Fibroblast of lung (primary cell): Measurements from ENCODE around the gene ZNF559. TPM values are rescaled to one million over a fixed set of nuclear protein-coding genes. Genes with fewer than 3 reads are reported as not detected.

Experiments
- DNase-seq, 2 donors: peaks; one replicate each; pipeline versions ENCODE4 v3.0.0 to v3.0.0-alpha.2; 2010; ENCODE audit warnings: low read depth in 2 of 2
- H2AFZ ChIP-seq: 2 replicates; pipeline ENCODE4 v1.5.1; 2012; ENCODE audit warnings: low read length, control low read depth, inconsistent platforms
- H3K27ac ChIP-seq: 2 replicates; pipeline ENCODE4 v1.5.1; 2011; ENCODE audit warnings: low read length, control low read depth; ENCODE audit not compliant: insufficient read depth
- H3K27me3 ChIP-seq: 2 replicates; pipeline ENCODE4 v1.5.1; 2011; ENCODE audit warnings: mild to moderate bottlenecking, low read length; ENCODE audit not compliant: control insufficient read depth, insufficient read depth
- H3K36me3 ChIP-seq: 2 replicates; pipeline ENCODE4 v1.5.1; 2011; ENCODE audit warnings: low read length; ENCODE audit not compliant: control insufficient read depth, insufficient read depth
- H3K4me1 ChIP-seq: 2 replicates; pipeline ENCODE4 v1.5.1; 2011; ENCODE audit warnings: low read length; ENCODE audit not compliant: control insufficient read depth, insufficient read depth; ENCODE audit errors: extremely low read depth
- H3K4me2 ChIP-seq: 2 replicates; pipeline ENCODE4 v1.5.1; 2011; ENCODE audit warnings: low read length, control low read depth; ENCODE audit not compliant: insufficient read depth; ENCODE audit errors: extremely low read depth
- H3K4me3 ChIP-seq, 4 experiments: fragments of 200-600 bp in 1 of 4; sonication (generic) in 1 of 4; replicated peaks in 1 of 4; 2 replicates each; pipeline ENCODE4 v1.5.1; 2011 to 2016; ENCODE audit warnings: low read length in 4 of 4, low read depth in 3 of 4, mild to moderate bottlenecking in 3 of 4, control low read depth in 2 of 4, inconsistent platforms in 1 of 4, mixed read lengths in 1 of 4; ENCODE audit not compliant: insufficient read depth in 1 of 4; ENCODE audit errors: control extremely low read depth in 1 of 4
- H3K79me2 ChIP-seq: 2 replicates; pipeline ENCODE4 v1.5.1; 2012; ENCODE audit warnings: mild to moderate bottlenecking, low read length, inconsistent platforms; ENCODE audit not compliant: control insufficient read depth, insufficient read depth
- H3K9ac ChIP-seq: 2 replicates; pipeline ENCODE4 v1.5.1; 2011; ENCODE audit warnings: mild to moderate bottlenecking, low read length, control low read depth; ENCODE audit not compliant: insufficient read depth
- H3K9me3 ChIP-seq: 2 replicates; pipeline ENCODE4 v1.5.1; 2012; ENCODE audit warnings: low read depth, low read length; ENCODE audit not compliant: control insufficient read depth, insufficient read depth
- H4K20me1 ChIP-seq: 2 replicates; pipeline ENCODE4 v1.5.1; 2011; ENCODE audit warnings: low read length; ENCODE audit not compliant: control insufficient read depth, insufficient read depth; ENCODE audit errors: extremely low read depth
- EZH2 ChIP-seq: IDR thresholded peaks from 2 replicates; pipeline ENCODE4 v1.5.1; 2012; ENCODE audit warnings: low read length, control low read depth, mild to moderate bottlenecking; ENCODE audit errors: missing control alignments
- polyA plus RNA-seq, 2 donors: library from polyadenylated mRNA; depleted of rRNA in 1 of 2; stranded (reverse) in 1 of 2; unstranded in 1 of 2; fragments of >200 nt; gene quantifications; 2 replicates each; pipeline ENCODE4 v1.2.1, GENCODE V29; 2011 to 2012; ENCODE audit warnings: missing spikeins in 1 of 2
- total RNA-seq: library from RNA; depleted of rRNA; stranded (reverse); fragments of >200 nt; gene quantifications from 2 replicates; pipeline ENCODE4 v1.2.1, GENCODE V29; 2014
- TF ChIP-seq, protein P1 (sequence below), 2 donors: IDR thresholded peaks in 1 of 2; conservative IDR thresholded peaks in 1 of 2; 1 replicate in 1 of 2; 2 replicates in 1 of 2; pipeline ENCODE4 v1.5.1; 2011 to 2012; ENCODE audit warnings: low read length in 2 of 2, control low read depth in 1 of 2, inconsistent platforms in 1 of 2, low read depth in 1 of 2, mild to moderate bottlenecking in 1 of 2

The ZNF559 gene
- total and polyA plus RNA-seq, 2 donors (not counting 1 experiment from before 2014, with no cell fraction given) = 15.6 to 19.8 TPM

DNA sequence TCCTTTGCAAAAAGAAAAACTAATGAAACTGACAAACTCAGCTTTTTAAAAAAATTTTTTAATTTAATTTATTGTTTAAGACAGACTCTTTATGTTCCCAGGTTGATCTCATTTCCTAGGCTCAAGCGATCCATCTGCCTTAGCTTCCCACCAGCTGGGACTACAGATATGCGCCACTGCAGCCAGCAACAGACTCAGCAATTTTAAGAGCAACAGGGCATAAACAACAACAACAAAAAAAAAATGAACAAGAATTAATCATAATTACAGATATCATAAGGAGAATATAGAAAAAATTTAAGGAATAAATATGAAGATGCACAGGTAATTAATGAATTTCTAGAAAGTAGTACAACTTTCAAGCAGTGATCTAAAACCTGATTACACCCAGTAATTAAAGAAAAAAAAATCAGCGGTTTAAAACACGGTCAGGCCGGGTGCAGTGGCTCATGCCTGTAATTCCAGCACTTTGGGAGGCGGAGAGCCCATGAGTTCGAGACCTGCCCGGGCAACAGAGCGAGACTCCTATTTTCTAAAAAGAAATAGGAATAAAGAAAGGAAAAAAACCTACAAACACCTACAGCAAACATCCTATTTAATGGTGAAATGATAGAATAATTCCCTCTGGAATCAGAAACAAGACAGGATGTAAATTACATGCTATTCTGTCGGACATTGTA, 15.7 kb upstream of the ZNF559 start:
- Histone ChIP-seq H2AFZ (no peak overlapping the region), H3K79me2 (peaks cover 4% of the 10 kb centered on the region), H3K27me3 (no peaks in the 10 kb centered on the region), H3K4me3 (peak overlapping the region; percentile 80 to 99 (median 94)), H3K9me3 (no peaks in the 10 kb centered on the region), H3K36me3 (no peaks in the 10 kb centered on the region), H3K27ac (no peak overlapping the region), H3K4me2 (peak overlapping the region; percentile 80), H3K4me1 (no peaks in the 10 kb centered on the region), H4K20me1 (no peaks in the 10 kb centered on the region), H3K9ac (no peak overlapping the region)
- TF ChIP-seq, protein P1, sequence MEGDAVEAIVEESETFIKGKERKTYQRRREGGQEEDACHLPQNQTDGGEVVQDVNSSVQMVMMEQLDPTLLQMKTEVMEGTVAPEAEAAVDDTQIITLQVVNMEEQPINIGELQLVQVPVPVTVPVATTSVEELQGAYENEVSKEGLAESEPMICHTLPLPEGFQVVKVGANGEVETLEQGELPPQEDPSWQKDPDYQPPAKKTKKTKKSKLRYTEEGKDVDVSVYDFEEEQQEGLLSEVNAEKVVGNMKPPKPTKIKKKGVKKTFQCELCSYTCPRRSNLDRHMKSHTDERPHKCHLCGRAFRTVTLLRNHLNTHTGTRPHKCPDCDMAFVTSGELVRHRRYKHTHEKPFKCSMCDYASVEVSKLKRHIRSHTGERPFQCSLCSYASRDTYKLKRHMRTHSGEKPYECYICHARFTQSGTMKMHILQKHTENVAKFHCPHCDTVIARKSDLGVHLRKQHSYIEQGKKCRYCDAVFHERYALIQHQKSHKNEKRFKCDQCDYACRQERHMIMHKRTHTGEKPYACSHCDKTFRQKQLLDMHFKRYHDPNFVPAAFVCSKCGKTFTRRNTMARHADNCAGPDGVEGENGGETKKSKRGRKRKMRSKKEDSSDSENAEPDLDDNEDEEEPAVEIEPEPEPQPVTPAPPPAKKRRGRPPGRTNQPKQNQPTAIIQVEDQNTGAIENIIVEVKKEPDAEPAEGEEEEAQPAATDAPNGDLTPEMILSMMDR (conservative IDR thresholded peaks at IDR 0.05 in 1 of 2, IDR thresholded peaks at IDR 0.05 in 1 of 2; ENCODE audit: low read depth in 1 of 2, low read length in 2 of 2) = no peak
- no peak for TF ChIP-seq EZH2
- peak in 1 of 2 donors; percentile 23 for DNase-seq

DNA sequence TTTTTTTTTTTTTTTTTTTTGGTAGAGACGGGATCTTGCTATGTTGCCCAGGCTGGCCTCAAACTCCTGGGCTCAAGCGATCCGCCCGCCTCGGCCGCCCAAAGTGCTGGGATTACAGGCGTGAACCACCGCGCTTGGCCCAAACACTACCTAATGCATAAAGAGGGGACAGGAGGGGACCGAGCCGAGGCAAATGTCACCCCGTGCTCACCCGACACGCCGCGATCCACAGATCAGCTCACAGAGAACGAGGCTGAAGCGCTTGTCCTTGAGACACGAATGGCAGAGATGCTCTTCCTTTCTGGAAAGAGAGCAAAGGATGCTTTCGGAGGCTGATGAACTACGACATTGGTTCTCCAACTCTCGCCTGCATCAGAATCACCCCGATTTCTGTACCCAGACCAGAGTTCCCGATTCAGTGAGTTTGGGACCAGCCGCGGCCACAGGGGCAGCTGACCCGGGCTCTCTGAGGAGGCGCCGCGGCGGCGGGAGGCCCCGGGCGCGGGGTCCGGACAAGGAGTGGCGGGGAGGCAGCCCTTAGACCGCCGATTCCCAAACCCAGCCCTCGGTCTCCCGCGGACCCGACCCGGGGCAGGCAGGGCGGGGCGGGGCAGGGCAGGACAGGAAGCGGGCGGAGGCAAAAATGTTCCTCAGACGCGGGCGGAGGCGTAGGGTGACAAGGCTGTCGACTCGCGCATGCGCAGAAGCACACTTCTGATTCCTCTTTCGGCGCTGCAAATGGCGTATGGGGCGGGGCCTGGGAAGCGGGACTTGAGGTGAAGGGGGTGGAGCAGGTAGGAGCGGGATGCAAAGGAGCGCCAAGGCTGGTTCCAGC, 14.6 kb upstream of the ZNF559 start, which contains the start of gene ZNF699:
TSS of gene ZNF699 (minus strand) at position 700 of the 835 bp plus-strand sequence. CDS start 4,719 bp downstream, outside the sequence.
- Histone ChIP-seq H2AFZ (peak within 1 kb of the TSS; percentile 97), H3K27me3 (no peaks in the 10 kb centered on the region), H3K9me3 (no peaks in the 10 kb centered on the region), H4K20me1 (no peaks in the 10 kb centered on the region), H3K79me2 (peaks cover 4% of the 10 kb centered on the region), H3K4me2 (peak within 1 kb of the TSS; percentile 80), H3K36me3 (no peaks in the 10 kb centered on the region), H3K4me1 (no peaks in the 10 kb centered on the region), H3K27ac (peak within 1 kb of the TSS; percentile 96), H3K4me3 (peak within 1 kb of the TSS; percentile 80 to 99 (median 94)), H3K9ac (peak within 1 kb of the TSS; percentile 87)
- TF ChIP-seq, protein P1 (conservative IDR thresholded peaks at IDR 0.05 in 1 of 2, IDR thresholded peaks at IDR 0.05 in 1 of 2; ENCODE audit: low read depth in 1 of 2, low read length in 2 of 2) = no peak
- TF ChIP-seq EZH2 = no peak
- DNase-seq = peak; percentile 96 to 97

DNA sequence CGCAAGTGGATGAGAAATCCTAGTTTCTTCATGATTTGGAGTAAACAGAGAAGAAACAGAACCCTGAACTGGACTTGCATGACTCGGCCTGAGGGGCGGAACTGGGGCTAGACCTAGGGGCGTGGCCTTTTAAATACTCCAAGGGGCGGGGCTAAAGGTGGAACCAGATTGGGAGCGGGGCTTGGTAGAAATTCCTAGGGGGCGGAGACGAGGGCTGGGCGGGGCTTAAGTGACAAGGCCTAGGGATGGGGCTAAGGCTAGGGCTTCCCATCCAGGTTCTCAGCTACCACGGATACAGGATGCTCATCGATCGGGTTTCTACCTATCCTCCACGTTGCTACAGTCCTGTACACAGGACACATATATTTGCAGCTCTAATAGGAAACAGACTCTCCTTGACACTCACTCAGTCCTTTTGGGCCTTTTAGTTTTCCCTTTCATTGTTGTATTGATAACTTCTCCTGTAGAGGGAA, 14.0 kb upstream of the ZNF559 start:
- Histone ChIP-seq H3K4me2 (peak overlapping the region; percentile 26), H3K9me3 (no peaks in the 10 kb centered on the region), H3K9ac (no peak overlapping the region), H3K4me3 (peak overlapping the region; percentile 80 to 99 (median 94)), H3K79me2 (peaks cover 4% of the 10 kb centered on the region), H3K36me3 (no peaks in the 10 kb centered on the region), H3K27me3 (no peaks in the 10 kb centered on the region), H3K4me1 (no peaks in the 10 kb centered on the region), H2AFZ (peak overlapping the region; percentile 87), H3K27ac (peak overlapping the region; percentile 96), H4K20me1 (no peaks in the 10 kb centered on the region)
- TF ChIP-seq, protein P1 (conservative IDR thresholded peaks at IDR 0.05 in 1 of 2, IDR thresholded peaks at IDR 0.05 in 1 of 2; ENCODE audit: low read depth in 1 of 2, low read length in 2 of 2) = no peak
- no peak for TF ChIP-seq EZH2
- DNase-seq = peak in 1 of 2 donors; percentile 92
